Mesenchymal stem cell (in vitro differentiated cells and primary cell): ENCODE measurements around the gene CAMK2G.

ENCODE experiments used
- DNase-seq: peaks from one replicate; pipeline ENCODE4 v3.0.0-alpha.2; 2013
- H2AFZ ChIP-seq: one replicate; pipeline ENCODE4 v1.6.1; 2013; ENCODE audit warnings: low read depth, mild to moderate bottlenecking, control low read depth, inconsistent platforms, low read length, moderate library complexity
- H2AK5ac ChIP-seq: 2 replicates; pipeline ENCODE4 v1.6.1; 2013; ENCODE audit warnings: low read length, moderate library complexity, mild to moderate bottlenecking, inconsistent platforms; ENCODE audit not compliant: severe bottlenecking
- H2BK120ac ChIP-seq: one replicate; pipeline ENCODE4 v1.6.1; 2013; ENCODE audit warnings: low read depth, mild to moderate bottlenecking, inconsistent platforms, low read length, moderate library complexity
- H2BK12ac ChIP-seq, 2 experiments: one replicate each; pipeline ENCODE4 v1.6.1; 2013; ENCODE audit warnings: inconsistent platforms in 2 of 2, low read length in 2 of 2, mild to moderate bottlenecking in 2 of 2, moderate library complexity in 2 of 2, control low read depth in 1 of 2
- H2BK15ac ChIP-seq: one replicate; pipeline ENCODE4 v1.6.1; 2013; ENCODE audit warnings: mild to moderate bottlenecking, low read depth, inconsistent platforms; ENCODE audit not compliant: poor library complexity, severe bottlenecking
- H2BK5ac ChIP-seq: 2 replicates; pipeline ENCODE4 v1.6.1; 2013; ENCODE audit warnings: low read depth, mild to moderate bottlenecking, low read length, control low read depth, inconsistent platforms; ENCODE audit not compliant: poor library complexity, severe bottlenecking
- H3K14ac ChIP-seq, 2 experiments: one replicate each; pipeline ENCODE4 v1.6.1; 2013; ENCODE audit warnings: inconsistent platforms in 2 of 2, low read length in 2 of 2, control low read depth in 1 of 2, mild to moderate bottlenecking in 1 of 2, moderate library complexity in 1 of 2
- H3K18ac ChIP-seq, 2 experiments: one replicate each; pipeline ENCODE4 v1.6.1; 2013; ENCODE audit warnings: inconsistent platforms in 2 of 2, low read length in 2 of 2, control low read depth in 1 of 2, low read depth in 1 of 2, mild to moderate bottlenecking in 1 of 2
- H3K23ac ChIP-seq, 2 experiments: one replicate each; pipeline ENCODE4 v1.6.1; 2013; ENCODE audit warnings: inconsistent platforms in 2 of 2, low read length in 2 of 2, mild to moderate bottlenecking in 2 of 2, moderate library complexity in 2 of 2, control low read depth in 1 of 2
- H3K27ac ChIP-seq: 2 replicates; pipeline ENCODE4 v1.5.1; 2013; ENCODE audit warnings: mild to moderate bottlenecking, moderate library complexity, low read length, control low read depth, inconsistent platforms; ENCODE audit not compliant: poor library complexity, severe bottlenecking
- H3K27me3 ChIP-seq, 2 experiments: 2 replicates each; pipeline versions ENCODE4 v1.6.1 to v1.7.0; 2013; ENCODE audit warnings: low read length in 2 of 2, mild to moderate bottlenecking in 2 of 2, moderate library complexity in 2 of 2, control low read depth in 1 of 2, inconsistent platforms in 1 of 2; ENCODE audit not compliant: control insufficient read depth in 1 of 2, insufficient read depth in 1 of 2
- H3K36me3 ChIP-seq, 2 experiments: 2 replicates each; pipeline versions ENCODE4 v1.6.1 to v1.7.0; 2013; ENCODE audit warnings: low read length in 2 of 2, control low read depth in 1 of 2, inconsistent platforms in 1 of 2, low read depth in 1 of 2, mild to moderate bottlenecking in 1 of 2; ENCODE audit not compliant: insufficient read depth in 2 of 2, control insufficient read depth in 1 of 2
- H3K4ac ChIP-seq, 2 experiments: one replicate each; pipeline ENCODE4 v1.6.1; 2013; ENCODE audit warnings: inconsistent platforms in 2 of 2, low read length in 2 of 2, mild to moderate bottlenecking in 2 of 2, moderate library complexity in 2 of 2, control low read depth in 1 of 2, low read depth in 1 of 2
- H3K4me1 ChIP-seq: 2 replicates; pipeline ENCODE4 v1.6.1; 2013; ENCODE audit warnings: low read depth, low read length, control low read depth; ENCODE audit not compliant: control insufficient read depth, insufficient read depth
- H3K4me2 ChIP-seq: 2 replicates; pipeline ENCODE4 v1.6.1; 2013; ENCODE audit warnings: low read length, mild to moderate bottlenecking, inconsistent platforms; ENCODE audit not compliant: poor library complexity, severe bottlenecking
- H3K4me3 ChIP-seq, 2 experiments: 2 replicates each; pipeline versions ENCODE4 v1.5.1 to v1.7.0; 2013; ENCODE audit warnings: low read length in 2 of 2, mild to moderate bottlenecking in 2 of 2, control low read depth in 1 of 2, low read depth in 1 of 2; ENCODE audit not compliant: insufficient read depth in 1 of 2
- H3K79me1 ChIP-seq: replicated peaks from 2 replicates; pipeline ENCODE4 v1.6.1; 2013; ENCODE audit warnings: mild to moderate bottlenecking, control low read depth, low read length, inconsistent platforms; ENCODE audit not compliant: poor library complexity, severe bottlenecking
- H3K9ac ChIP-seq: 2 replicates; pipeline ENCODE4 v1.7.0; 2013; ENCODE audit warnings: mild to moderate bottlenecking, low read length, moderate library complexity
- H3K9me3 ChIP-seq: 2 replicates; pipeline ENCODE4 v1.7.0; 2013; ENCODE audit warnings: mild to moderate bottlenecking, low read length; ENCODE audit not compliant: control insufficient read depth
- H4K8ac ChIP-seq: one replicate; pipeline ENCODE4 v1.6.1; 2013; ENCODE audit warnings: inconsistent platforms, mild to moderate bottlenecking, low read length, moderate library complexity
- H4K91ac ChIP-seq: one replicate; pipeline ENCODE4 v1.6.1; 2013; ENCODE audit warnings: mild to moderate bottlenecking, low read length, inconsistent platforms
- whole genome bisulfite sequencing: methylation state at CpG from one replicate; pipeline ENCODE4 v1.1.7; 2013; ENCODE audit warnings: mixed read lengths; 5-methylcytosine and 5-hydroxymethylcytosine counted together

The CAMK2G gene

DNA sequence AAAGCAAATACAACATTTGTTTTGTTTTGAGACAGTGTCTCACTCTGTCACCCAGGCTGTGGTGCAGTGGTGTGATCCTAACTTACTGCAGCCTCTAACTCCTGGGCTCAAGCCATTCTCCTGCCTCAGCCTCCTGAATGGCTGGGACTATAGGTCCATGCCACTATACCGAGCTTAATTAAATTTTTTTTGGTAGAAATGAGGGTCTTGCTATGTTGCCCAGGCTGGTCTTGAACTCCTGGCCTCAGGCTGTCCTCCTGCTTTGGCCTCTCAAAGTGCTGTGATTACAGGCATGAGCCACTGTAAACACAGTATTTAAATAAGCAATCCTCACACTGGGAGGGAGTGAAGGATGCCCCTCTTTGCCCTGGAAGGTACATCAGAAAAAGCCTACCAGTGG lies 4.0 kb upstream of the CAMK2G start:
- H2BK12ac ChIP-seq = no peak overlapping the region
- no peak overlapping the region for H3K14ac ChIP-seq
- H4K91ac ChIP-seq = no peak overlapping the region
- H3K9me3 ChIP-seq = no peaks in the 10 kb centered on the region
- H3K4me3 ChIP-seq = no peak overlapping the region
- H3K4me1 ChIP-seq = peaks cover 5% of the 10 kb centered on the region
- no peak overlapping the region for H3K4ac ChIP-seq
- H3K18ac ChIP-seq = no peak overlapping the region
- H3K27me3 ChIP-seq = no peaks in the 10 kb centered on the region
- no peaks in the 10 kb centered on the region for H3K36me3 ChIP-seq
- no peak overlapping the region for H3K9ac ChIP-seq
- no peak for DNase-seq
- no peak overlapping the region for H2AK5ac ChIP-seq
- H2BK15ac ChIP-seq = no peak overlapping the region
- H2BK5ac ChIP-seq = no peak overlapping the region
- H3K4me2 ChIP-seq = no peak overlapping the region
- WGBS = 93% methylated on average over 1 of the region's 1 CpG
- H3K79me1 ChIP-seq = no peaks in the 10 kb centered on the region
- no peak overlapping the region for H3K27ac ChIP-seq
- no peak overlapping the region for H4K8ac ChIP-seq
- no peak overlapping the region for H2BK120ac ChIP-seq
- no peak overlapping the region for H2AFZ ChIP-seq
- no peak overlapping the region for H3K23ac ChIP-seq

DNA sequence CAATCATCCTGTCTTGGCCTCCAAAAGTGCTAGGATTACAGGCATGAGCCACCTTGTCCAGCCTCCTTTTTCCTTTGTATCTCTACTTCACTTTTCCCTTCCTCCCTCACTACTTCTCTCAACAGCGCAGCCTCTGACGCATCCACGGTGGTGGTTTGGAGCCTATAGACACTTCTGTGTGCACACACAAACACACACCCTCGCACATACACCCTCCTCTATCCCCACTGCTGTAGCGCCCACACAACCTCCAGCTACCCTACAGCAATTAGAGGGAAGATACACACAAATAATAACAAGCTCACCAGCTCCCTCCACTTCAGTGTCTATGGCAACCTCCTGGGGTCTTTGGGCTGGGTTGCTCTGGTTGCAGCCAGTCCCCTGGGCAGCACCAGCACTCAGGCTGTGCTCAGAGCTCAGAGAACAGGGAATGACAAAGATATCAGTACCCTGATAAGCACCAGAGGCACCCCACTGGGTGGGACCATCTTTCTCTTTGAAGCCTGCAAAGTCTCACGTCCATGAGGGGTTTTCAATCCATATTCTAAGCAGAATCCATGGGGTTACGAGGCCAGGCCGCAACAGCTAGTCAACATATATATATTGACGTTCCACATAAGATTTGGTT lies 3.3 kb upstream of the CAMK2G start:
- WGBS = 90% methylated on average over 9 of the region's 9 CpGs
- H3K9ac ChIP-seq = no peak overlapping the region

DNA sequence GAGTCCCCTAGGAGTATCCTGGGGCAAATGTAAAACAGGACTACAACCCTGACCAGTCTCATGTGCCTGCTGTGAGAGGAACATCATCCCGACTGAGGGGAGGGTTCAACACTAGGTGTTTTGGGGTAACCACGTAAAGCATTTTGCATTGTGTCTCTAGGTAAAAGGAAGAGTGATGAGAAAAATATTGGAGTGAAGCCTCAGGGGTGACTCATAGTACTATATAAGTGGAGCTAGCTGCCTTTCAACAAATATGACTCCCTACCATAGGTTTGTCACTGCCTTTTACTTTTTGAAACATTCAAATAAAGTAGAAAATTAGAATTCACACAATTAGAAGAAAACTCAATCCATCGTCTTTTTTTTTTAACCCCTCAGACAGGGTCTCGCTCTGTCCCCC lies 2.6 kb upstream of the CAMK2G start:
- no peak overlapping the region for H3K23ac ChIP-seq
- H2BK120ac ChIP-seq = no peak overlapping the region
- no peaks in the 10 kb centered on the region for H3K9me3 ChIP-seq
- no peak overlapping the region for H3K9ac ChIP-seq
- H3K36me3 ChIP-seq = peaks cover 5 to 12% of the 10 kb centered on the region in 2 experiments
- no peak overlapping the region for H3K27ac ChIP-seq
- no peaks in the 10 kb centered on the region for H3K27me3 ChIP-seq
- no peak overlapping the region for H3K14ac ChIP-seq
- no peak overlapping the region for H3K4me2 ChIP-seq
- WGBS = 76% methylated on average over 4 of the region's 4 CpGs
- H2BK5ac ChIP-seq = no peak overlapping the region
- H3K4me1 ChIP-seq = peaks cover 14% of the 10 kb centered on the region
- no peak overlapping the region for H2AFZ ChIP-seq
- no peak overlapping the region for H2BK12ac ChIP-seq
- H3K79me1 ChIP-seq = peaks cover 8% of the 10 kb centered on the region
- no peak overlapping the region for H3K18ac ChIP-seq
- H3K4ac ChIP-seq = no peak overlapping the region
- H4K8ac ChIP-seq = no peak overlapping the region
- H2BK15ac ChIP-seq = no peak overlapping the region
- H3K4me3 ChIP-seq = no peak overlapping the region
- peak; percentile 38 for DNase-seq
- no peak overlapping the region for H4K91ac ChIP-seq
- H2AK5ac ChIP-seq = no peak overlapping the region

More for the DNA sequence above, 3.3 kb upstream of the CAMK2G start:
- Histone ChIP-seq H4K8ac (no peak overlapping the region), H3K18ac (no peak overlapping the region), H3K4me2 (no peak overlapping the region), H4K91ac (peak overlapping the region; percentile 14), H3K23ac (no peak overlapping the region), H2BK120ac (no peak overlapping the region), H2BK15ac (no peak overlapping the region), H3K27ac (no peak overlapping the region), H2BK12ac (peak overlapping the region in 1 of 2 experiments; percentile 18), H3K4me1 (peaks cover 11% of the 10 kb centered on the region), H3K36me3 (peaks cover 0 to 6% of the 10 kb centered on the region in 2 experiments), H3K4ac (no peak overlapping the region), H3K9me3 (no peaks in the 10 kb centered on the region), H2AFZ (no peak overlapping the region), H3K4me3 (no peak overlapping the region), H3K79me1 (peaks cover 2% of the 10 kb centered on the region), H3K27me3 (no peaks in the 10 kb centered on the region), H2AK5ac (no peak overlapping the region), H3K14ac (no peak overlapping the region), H2BK5ac (no peak overlapping the region)
- no peak for DNase-seq

DNA sequence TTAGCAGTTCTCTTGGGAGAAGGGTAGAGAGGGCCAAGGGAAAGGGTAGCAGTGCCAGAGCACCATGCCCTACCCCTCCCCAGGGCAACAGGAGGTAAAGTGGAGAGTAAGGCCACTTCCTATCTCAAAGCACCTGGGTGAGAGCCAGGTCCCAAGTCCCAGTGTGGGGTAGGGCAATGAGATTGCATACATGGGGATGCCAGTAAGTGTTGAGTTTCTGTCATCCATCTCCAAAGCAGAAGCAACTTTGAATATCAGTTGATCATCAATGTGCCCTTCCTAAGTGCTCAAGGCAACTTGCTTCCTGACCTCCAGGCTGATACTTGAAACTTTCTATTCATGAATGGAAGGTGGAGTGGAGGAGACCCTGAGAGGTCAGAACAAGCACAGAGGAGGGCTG lies 2.2 kb upstream of the CAMK2G start:
- Histone ChIP-seq H3K9ac (no peak overlapping the region), H3K18ac (no peak overlapping the region), H2AFZ (no peak overlapping the region), H2BK15ac (no peak overlapping the region), H2BK12ac (peak overlapping the region in 1 of 2 experiments; percentile 61), H4K91ac (no peak overlapping the region), H3K4me1 (peaks cover 16% of the 10 kb centered on the region), H2BK120ac (no peak overlapping the region), H3K14ac (no peak overlapping the region), H3K27ac (no peak overlapping the region), H3K23ac (no peak overlapping the region), H3K79me1 (peaks cover 10% of the 10 kb centered on the region), H3K9me3 (no peaks in the 10 kb centered on the region), H3K4me2 (no peak overlapping the region), H3K4ac (no peak overlapping the region), H3K27me3 (no peaks in the 10 kb centered on the region), H3K36me3 (peaks cover 9 to 15% of the 10 kb centered on the region in 2 experiments), H2BK5ac (no peak overlapping the region), H4K8ac (no peak overlapping the region), H2AK5ac (no peak overlapping the region), H3K4me3 (no peak overlapping the region)
- no peak for DNase-seq
